NT2/D1 (cell line): ENCODE data around the gene HK2.

Experiments used
- SUZ12 ChIP-seq: IDR thresholded peaks from 2 replicates; pipeline ENCODE4 v1.6.1; 2011; ENCODE audit not compliant: insufficient read length, insufficient read depth; ENCODE audit errors: extremely low read depth
- YY1 ChIP-seq: IDR thresholded peaks from 2 replicates; pipeline ENCODE4 v1.6.1; 2011; ENCODE audit not compliant: insufficient read length, insufficient read depth
- ZNF274 ChIP-seq: IDR thresholded peaks from 2 replicates; pipeline ENCODE4 v1.6.1; 2011; ENCODE audit warnings: mild to moderate bottlenecking, low read depth, low read length

DNA sequence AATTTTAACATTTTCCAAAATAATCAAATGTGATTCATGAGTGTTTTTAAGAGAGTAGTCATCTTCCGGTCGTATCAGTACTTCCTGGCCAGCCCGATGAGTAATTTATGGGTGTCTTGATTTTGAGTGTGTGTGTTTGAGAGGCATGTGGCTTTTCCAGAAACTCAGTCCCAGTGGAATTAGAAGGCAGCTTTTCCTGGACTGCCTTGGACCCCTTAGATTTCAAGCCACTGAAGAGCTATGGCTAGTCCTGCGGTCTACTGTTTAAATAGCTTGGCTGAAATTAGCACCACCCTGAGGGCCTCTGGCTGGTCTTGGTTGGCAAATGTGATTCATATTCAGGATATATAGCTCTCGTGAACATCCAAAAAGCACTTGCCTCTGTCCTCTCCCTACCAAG lies 59.4 kb downstream of the HK2 start:
- no peak for TF ChIP-seq ZNF274
- TF ChIP-seq YY1: no peak
- TF ChIP-seq SUZ12: no peak
